HG03571 (cell line): ENCODE results near the gene EHBP1.

Source experiments
- ATAC-seq: cut with Tn5 transposase; IDR thresholded peaks from one replicate; pipeline ENCODE4 v1.9.1; 2021; ENCODE audit not compliant: unreplicated experiment

Gene EHBP1

DNA sequence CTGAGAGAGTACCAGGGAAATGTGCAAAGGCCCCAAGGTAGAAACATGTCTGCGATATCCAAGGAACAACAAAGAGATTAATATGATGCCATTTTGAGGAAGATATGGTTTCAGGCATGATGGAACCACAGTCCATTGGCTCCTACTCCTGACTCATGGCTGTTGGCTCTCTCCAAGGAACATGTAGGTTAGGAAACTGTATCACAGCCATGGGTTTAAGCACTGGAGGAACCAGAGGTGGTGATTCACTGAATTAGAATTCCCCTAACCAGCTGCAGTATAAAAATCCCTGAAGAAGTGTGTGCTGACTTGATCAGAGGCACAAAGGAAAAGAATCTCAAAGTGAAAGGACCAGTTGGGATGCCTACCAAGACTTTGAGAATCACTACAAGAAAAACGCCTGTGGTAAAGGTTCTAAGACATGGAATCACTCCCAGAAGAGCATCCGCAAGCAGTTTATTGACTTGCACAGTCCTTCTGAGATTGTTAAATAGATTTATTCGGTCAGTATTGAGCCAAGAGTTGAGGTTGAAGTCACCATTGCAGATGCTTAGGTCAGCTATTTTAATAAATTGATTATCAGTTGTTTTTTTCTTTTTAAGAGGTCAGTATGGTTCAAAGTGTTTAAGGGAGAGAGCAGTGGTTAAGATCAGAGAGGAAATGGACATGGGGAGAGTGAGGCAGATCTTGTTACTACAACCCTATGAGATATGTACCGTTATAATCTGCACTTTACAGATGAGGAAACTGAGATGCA, 234.4 kb downstream of the EHBP1 start:
- ATAC-seq: no peak

DNA sequence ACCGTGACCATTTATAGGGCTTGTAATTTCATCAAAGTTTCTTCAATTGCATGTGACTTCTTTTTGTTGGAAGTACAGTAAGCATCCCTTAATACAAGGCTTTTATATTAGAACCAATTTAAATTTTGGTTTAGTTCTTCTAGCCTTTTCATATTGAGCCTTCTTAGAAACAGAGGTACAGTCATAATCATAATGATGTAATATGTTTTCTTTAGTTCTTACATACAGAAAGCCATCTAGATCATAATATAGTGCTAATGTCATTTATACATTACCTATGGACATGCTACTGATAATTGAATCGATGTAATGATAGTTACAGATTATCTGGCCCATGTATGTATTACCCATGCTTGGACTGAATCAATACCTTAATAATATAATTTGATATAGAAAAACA, 235.2 kb downstream of the EHBP1 start:
- no peak for ATAC-seq

GRCh38 chr2:62941413-62941812, 235.9 kb downstream of the EHBP1 start:
- ATAC-seq: no peak

GRCh38 chr2:62944362-62944761, 238.8 kb downstream of the EHBP1 start:
- ATAC-seq: no peak

- ATAC-seq: no peak
These were observed 241.9 kb downstream of the EHBP1 start for GRCh38 chr2:62947403-62947802.

DNA sequence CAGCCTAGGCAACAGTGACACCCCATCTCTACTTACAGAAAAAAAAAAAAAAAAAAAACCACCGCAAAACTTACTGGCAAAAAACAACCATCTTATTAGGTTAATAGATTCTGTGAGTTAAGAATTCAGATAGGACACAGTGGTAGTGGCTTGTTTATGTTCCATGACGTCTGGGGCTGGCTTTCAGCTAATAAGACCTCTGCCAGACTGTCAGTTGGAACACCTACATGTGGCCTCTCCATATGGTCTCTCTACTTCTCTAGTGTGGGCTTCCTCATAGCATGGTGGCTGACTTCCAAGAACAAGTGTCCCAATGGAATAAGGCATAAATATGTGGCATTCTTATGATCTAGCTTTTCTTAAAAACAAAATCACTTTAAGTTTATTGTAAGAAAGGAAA, 251.1 kb downstream of the EHBP1 start:
- no peak for ATAC-seq

DNA sequence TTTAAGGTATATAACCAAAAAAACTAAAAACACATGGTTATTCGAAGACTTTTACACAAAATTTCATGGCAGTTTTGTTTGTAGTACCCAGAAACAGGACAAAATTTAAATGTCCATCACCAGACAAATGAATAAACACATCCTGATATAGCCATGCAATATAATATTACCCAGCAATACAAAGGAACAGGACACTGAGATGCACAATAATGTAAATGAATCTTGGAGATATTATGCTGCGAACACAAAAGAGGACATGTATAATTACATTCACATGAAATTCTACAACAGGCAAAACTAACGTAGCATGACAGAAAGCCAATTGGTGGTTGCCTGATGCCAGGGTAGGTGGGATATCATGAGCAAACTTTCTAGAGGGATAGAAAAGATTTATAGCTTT, 252.7 kb downstream of the EHBP1 start:
- no peak for ATAC-seq

GRCh38 chr2:62964050-62964449, 258.5 kb downstream of the EHBP1 start:
- no peak for ATAC-seq

DNA sequence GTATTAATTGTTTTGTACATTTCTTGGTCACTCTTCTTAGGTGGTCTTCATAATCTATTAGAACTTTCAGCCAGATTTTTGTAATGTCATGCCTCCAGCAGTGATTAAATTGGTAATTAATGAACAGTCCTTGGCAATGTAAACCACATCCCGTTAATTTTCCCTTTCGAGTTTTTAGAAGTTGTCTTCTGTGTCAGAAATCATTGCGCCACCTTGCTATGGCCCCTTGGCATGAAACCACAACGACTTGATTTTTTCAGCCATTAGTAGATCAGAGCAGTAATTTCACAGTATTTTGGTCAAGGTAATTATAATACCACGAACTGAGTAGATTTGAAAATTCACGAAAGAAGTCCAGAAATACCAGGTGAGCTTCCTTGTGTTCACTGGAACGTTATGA, 259.2 kb downstream of the EHBP1 start:
- no peak for ATAC-seq

- no peak for ATAC-seq
These were observed 261.5 kb downstream of the EHBP1 start for GRCh38 chr2:62966991-62967390.

- ATAC-seq: no peak
These were observed 262.7 kb downstream of the EHBP1 start for GRCh38 chr2:62968168-62968567.

DNA sequence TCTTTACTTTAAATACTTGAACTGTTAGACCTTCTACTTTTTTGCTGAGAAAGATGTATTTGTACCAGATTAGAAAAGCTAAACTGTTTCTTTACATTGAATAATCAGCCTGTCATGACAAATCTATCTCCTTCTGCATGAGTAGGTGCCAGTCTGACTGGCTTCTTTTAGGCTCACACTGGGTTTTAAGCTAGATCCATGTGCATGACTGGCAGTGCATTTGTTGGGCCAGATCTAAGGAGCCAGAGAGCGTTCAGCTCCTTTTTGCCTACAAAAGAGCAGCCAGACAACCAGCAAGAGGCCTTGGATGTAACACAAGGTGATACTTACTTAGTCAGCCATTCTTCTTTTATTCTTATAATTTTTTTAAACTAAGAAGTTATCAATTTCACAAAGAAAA, 263.2 kb downstream of the EHBP1 start:
- no peak for ATAC-seq

DNA sequence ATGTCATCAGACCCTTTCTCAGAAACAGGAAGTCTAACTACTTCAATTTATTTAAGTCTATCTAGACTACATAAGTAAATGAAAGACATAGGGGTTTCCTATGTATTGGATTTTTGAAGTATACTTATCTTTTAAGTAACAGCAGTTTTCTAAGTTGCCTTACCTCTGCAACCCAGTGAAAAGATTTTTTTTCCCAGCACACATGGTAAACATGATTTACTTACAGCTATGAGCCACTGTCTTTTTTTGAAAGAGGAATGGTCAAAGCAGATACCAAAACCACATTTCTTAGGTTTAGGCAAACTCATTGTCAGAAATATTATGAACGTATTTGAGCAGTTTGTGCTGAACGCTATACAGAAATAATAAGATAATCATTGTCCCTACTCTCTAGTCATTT, 266.4 kb downstream of the EHBP1 start:
- ATAC-seq: no peak

- no peak for ATAC-seq
These were observed 267.1 kb downstream of the EHBP1 start for GRCh38 chr2:62972601-62973000.

DNA sequence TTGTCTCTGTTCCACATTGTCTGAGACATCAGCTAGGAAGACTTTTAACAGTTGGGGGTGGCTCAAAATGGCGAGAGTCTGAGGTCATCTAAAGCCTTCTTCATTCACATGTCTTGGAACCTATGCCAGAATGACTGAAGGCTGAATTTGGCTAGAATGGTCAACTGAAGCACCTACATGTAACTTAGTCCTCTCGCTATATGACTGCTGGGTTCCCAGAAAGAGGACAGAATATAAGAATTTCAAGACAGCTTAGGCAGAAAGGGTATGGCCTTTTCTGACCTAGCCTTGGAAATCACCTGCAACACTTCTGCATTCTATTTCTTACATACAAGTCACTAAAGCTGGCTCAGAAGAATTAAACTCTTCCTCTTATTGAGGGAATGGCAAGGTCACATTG, 269.5 kb downstream of the EHBP1 start:
- no peak for ATAC-seq

- no peak for ATAC-seq
These were observed 286.1 kb downstream of the EHBP1 start for GRCh38 chr2:62991605-62992004.

GRCh38 chr2:62992561-62992960, 287.0 kb downstream of the EHBP1 start:
- no peak for ATAC-seq

- no peak for ATAC-seq
These were observed 288.7 kb downstream of the EHBP1 start for GRCh38 chr2:62994206-62994605.

GRCh38 chr2:62996534-62997186, 291.1 kb downstream of the EHBP1 start:
- no peak for ATAC-seq

GRCh38 chr2:62998949-62999348, 293.4 kb downstream of the EHBP1 start:
- ATAC-seq: no peak

- ATAC-seq: no peak
These were observed 294.4 kb downstream of the EHBP1 start for GRCh38 chr2:62999905-63000304.

DNA sequence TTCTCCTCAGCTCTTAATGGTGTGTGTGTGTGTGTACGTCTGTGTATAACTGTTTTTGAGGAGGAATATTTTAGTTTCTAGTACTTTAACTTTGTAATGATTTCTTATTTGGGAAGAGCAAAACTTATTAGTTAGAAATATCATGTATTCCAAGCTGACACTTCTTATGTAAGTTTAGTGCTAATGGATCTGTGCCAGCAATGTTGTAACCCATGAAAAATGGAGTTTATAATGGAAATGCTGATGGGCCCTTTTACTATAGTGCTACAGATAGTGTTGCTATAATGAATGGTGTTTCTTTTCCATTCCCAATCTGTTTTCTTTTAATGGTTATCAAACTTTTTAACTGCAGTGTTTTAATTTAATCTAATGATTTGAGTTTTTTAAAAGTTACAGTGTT, 295.3 kb downstream of the EHBP1 start:
- ATAC-seq: no peak

DNA sequence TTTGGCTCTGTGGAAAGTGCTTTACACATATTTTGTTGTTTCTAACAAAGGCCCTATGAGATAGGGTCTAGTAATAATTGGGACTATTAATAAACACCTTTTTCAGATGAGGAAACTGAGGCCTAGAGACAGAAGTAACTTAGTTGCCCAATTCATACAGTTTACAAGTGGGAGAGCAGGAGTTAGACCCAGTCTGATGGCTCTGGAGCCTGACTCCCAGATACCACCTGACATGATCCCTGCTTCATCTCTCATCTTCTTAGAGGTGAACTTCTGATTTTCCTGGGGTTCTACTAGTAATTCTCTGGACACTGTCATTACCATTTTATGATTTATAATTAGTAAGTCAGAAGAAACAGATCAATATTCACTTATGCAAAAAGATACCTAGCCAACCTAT, 296.1 kb downstream of the EHBP1 start:
- ATAC-seq: no peak
